Loucy (cell line): ENCODE data around the gene DZANK1.

Source experiments
- EZH2phosphoT487 ChIP-seq: fragments of 200-600 bp; IDR thresholded peaks from 2 replicates; pipeline ENCODE4 v1.6.1; 2018; ENCODE audit warnings: antibody characterized with exemption, mild to moderate bottlenecking, moderate library complexity, borderline replicate concordance
- TF ChIP-seq, protein P1 (sequence below): fragments of 200-600 bp; sonication (generic); conservative IDR thresholded peaks from 2 replicates; pipeline ENCODE4 v1.5.1; 2014; ENCODE audit warnings: mild to moderate bottlenecking, antibody characterized with exemption, low read length

- TF ChIP-seq, protein P1, sequence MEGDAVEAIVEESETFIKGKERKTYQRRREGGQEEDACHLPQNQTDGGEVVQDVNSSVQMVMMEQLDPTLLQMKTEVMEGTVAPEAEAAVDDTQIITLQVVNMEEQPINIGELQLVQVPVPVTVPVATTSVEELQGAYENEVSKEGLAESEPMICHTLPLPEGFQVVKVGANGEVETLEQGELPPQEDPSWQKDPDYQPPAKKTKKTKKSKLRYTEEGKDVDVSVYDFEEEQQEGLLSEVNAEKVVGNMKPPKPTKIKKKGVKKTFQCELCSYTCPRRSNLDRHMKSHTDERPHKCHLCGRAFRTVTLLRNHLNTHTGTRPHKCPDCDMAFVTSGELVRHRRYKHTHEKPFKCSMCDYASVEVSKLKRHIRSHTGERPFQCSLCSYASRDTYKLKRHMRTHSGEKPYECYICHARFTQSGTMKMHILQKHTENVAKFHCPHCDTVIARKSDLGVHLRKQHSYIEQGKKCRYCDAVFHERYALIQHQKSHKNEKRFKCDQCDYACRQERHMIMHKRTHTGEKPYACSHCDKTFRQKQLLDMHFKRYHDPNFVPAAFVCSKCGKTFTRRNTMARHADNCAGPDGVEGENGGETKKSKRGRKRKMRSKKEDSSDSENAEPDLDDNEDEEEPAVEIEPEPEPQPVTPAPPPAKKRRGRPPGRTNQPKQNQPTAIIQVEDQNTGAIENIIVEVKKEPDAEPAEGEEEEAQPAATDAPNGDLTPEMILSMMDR = no peak
- TF ChIP-seq EZH2phosphoT487 = no peak
Observed at GRCh38 chr20:18404172-18404571, 62.7 kb downstream of the DZANK1 start.
